Measurements from ENCODE around the gene TTC34. TPM values are rescaled to one million over a fixed set of nuclear protein-coding genes. Genes with fewer than 3 reads are reported as not detected.

TTC34 gene
- total and polyA plus RNA-seq, 10 of the 15 experiments (the other 5 are each of a cell fraction or from before 2014, with no cell fraction given), result 0.03 to 0.49 (median 0.05) TPM; not detected in 2

DNA sequence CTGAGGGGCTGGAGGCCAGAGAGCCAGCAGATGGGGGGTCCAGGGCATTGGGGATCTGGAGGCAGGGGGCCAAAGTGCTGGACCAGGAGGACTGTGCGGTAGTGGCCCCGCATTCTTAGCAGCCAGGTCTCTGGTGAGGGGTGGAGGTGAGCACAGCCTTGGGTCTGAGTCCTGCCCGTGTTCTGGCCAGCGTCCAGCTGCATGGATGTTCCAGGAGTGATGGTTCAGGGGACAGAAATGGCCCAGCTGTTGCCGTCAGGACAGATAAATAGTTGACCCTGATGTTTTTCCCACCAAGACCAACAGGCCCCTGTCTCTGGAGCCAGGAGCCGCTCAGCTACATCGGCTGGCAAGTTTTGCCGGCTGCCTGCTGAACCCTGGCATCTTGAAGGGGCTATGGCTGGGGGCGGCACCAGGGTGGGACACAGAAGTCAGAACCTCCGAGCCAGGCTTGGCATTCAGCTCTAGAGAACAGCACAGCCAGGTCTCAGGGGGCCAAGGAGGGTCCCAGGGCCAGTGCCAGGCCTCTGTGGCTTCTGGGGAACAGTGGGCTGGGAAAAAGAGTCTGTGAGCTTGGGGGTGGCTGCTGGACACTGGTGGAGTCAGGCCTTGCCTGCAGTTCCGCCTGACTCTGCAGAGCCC, 19.4 kb upstream of the TTC34 start:
- no peaks in the 10 kb centered on the region for H3K36me3 ChIP-seq (ENCODE audit: control insufficient read depth in 2 of 2, insufficient read depth in 2 of 2, low read length in 1 of 2)
- no peak for ATAC-seq
- no peak for FAIRE-seq
- H3K4me2 ChIP-seq (ENCODE audit: control insufficient read depth, insufficient read depth), result no peak overlapping the region
- 36% methylated on average over 11 of the region's 11 CpGs for WGBS (ENCODE audit: insufficient coverage, insufficient replicate concordance, low lambda C conversion rate, missing lambda C conversion rate)
- no peaks in the 10 kb centered on the region; the same call in 2 of the 3 replicates for H3K9me3 ChIP-seq (replicated peaks; ENCODE audit: control insufficient read depth, insufficient read depth, low read length)
- POLR2A ChIA-PET, result no interaction called here
- H3K4me1 ChIP-seq (ENCODE audit: control insufficient read depth, insufficient read depth, low read length), result no peaks in the 10 kb centered on the region
- BruUV-seq (replicated peaks), result no TSS peak
- TF ChIP-seq MAX (IDR thresholded peaks at IDR 0.05; ENCODE audit: low read depth, low read length) (no peak), HDAC6 (IDR thresholded peaks at IDR 0.05; ENCODE audit: unreplicated experiment) (no peak), REST (IDR thresholded peaks at IDR 0.05; ENCODE audit: low read depth, low read length) (no peak)
- intact Hi-C loops (cut with micrococcal nuclease; ENCODE audit: unreplicated experiment), result no loop called here
- in situ Hi-C loops (cut with MboI), result loop anchor here (25.0 kb wide), 1 partner anchor 134 kb away; no protein-coding TSS in a partner anchor
- H2AFZ ChIP-seq (ENCODE audit: control insufficient read depth, low read depth, low read length), result no peak overlapping the region
- no peak for DNase-seq (ENCODE audit: low read depth, low spot score)
- RAD21 ChIA-PET (ENCODE audit: unreplicated experiment), result no interaction called here
- no peak overlapping the region for H3K4me3 ChIP-seq
- CTCF ChIA-PET, result no interaction called here
- no peaks in the 10 kb centered on the region for H3K27me3 ChIP-seq (replicated peaks in 1 of 2; ENCODE audit: control insufficient read depth in 2 of 2, insufficient read depth in 2 of 2, low read length in 1 of 2)
- no peak overlapping the region for H3K27ac ChIP-seq (ENCODE audit: control insufficient read depth, insufficient read depth)
- H4K20me1 ChIP-seq (ENCODE audit: control insufficient read depth, insufficient read depth), result no peaks in the 10 kb centered on the region; the same call in 1 of the 2 replicates
- no peaks in the 10 kb centered on the region for H3K79me2 ChIP-seq (ENCODE audit: control insufficient read depth, insufficient read depth, low read length)
- SMC1A ChIA-PET (ENCODE audit: uncharacterized antibody, unreplicated experiment), result no interaction called here
- H3K9ac ChIP-seq (ENCODE audit: control insufficient read depth, insufficient read depth, low read length), result no peak overlapping the region

Measured in GM12878 (cell line).